HFF-Myc (cell line): ENCODE results near the gene DNAJC5G.

Experiments
- DNase-seq: peaks from one replicate; pipeline ENCODE4 v3.0.0-alpha.2; 2011; ENCODE audit warnings: low read depth; ENCODE audit errors: extremely low read depth
- H3K4me3 ChIP-seq: replicated peaks from 2 replicates; pipeline ENCODE4 v1.5.1; 2011; ENCODE audit warnings: low read depth, mild to moderate bottlenecking, control low read depth, low read length
- CTCF ChIP-seq: IDR thresholded peaks from 2 replicates; pipeline ENCODE4 v1.5.1; 2012; ENCODE audit warnings: mild to moderate bottlenecking, low read depth, low read length, control low read depth; ENCODE audit errors: missing control alignments

DNAJC5G gene

GRCh38 chr2:27307545-27308358 lies 32.5 kb downstream of the DNAJC5G start:
- no peak for DNase-seq
- no peak overlapping the region for H3K4me3 ChIP-seq
- no peak for TF ChIP-seq CTCF

- H3K4me3 ChIP-seq: no peak within 1 kb of the TSS
- no peak for DNase-seq
- TF ChIP-seq CTCF: no peak
Observed at GRCh38 chr2:27308359-27308881, 33.2 kb downstream of the DNAJC5G start, which contains the start of gene UCN. TSS of gene UCN (minus strand) at chr2:27308445. CDS start at chr2:27307895, 550 bp downstream.

GRCh38 chr2:27309651-27310050 lies 34.4 kb downstream of the DNAJC5G start:
- no peak overlapping the region for H3K4me3 ChIP-seq
- TF ChIP-seq CTCF: no peak
- no peak for DNase-seq

GRCh38 chr2:27312152-27312551 lies 36.9 kb downstream of the DNAJC5G start:
- H3K4me3 ChIP-seq: no peak overlapping the region
- no peak for TF ChIP-seq CTCF
- no peak for DNase-seq

- H3K4me3 ChIP-seq: no peak overlapping the region
- no peak for DNase-seq
- no peak for TF ChIP-seq CTCF
Observed at GRCh38 chr2:27313882-27314645, 38.8 kb downstream of the DNAJC5G start.

- no peak overlapping the region for H3K4me3 ChIP-seq
- no peak for TF ChIP-seq CTCF
- DNase-seq: no peak
Observed at GRCh38 chr2:27314709-27315108, 39.5 kb downstream of the DNAJC5G start.
